Stimulated activated CD4-positive, alpha-beta T cell treated with anti-CD3 and anti-CD28 coated beads, Interleukin-1b, Interleukin-23, amount 100 ng/mL, for 4 hours (primary cell): Measurements from ENCODE around the gene PRRC2B.
A peak's percentile ranks its signal among the peaks of the same experiment; 100 is the strongest.
"Not testable (repeated sequence)": the region's sequence is repeated elsewhere in the genome, so short reads cannot be mapped to it uniquely, and the experiment has no call there.

Experiments used
- DNase-seq, 2 donors: peaks; one replicate each; pipeline ENCODE4 v3.0.0-alpha.2; 2020; ENCODE audit warnings: low read depth in 2 of 2

Gene PRRC2B

GRCh38 chr9:131485728-131486422 is 92.0 kb downstream of the PRRC2B start:
- no peak for DNase-seq

GRCh38 chr9:131487001-131487400 is 93.1 kb downstream of the PRRC2B start:
- DNase-seq: no peak

GRCh38 chr9:131487621-131488031 is 93.7 kb downstream of the PRRC2B start:
- no peak for DNase-seq

GRCh38 chr9:131490514-131490913 is 96.6 kb downstream of the PRRC2B start:
- DNase-seq: no peak

- DNase-seq: no peak
These were observed 97.3 kb downstream of the PRRC2B start for GRCh38 chr9:131491001-131491710.

- no peak for DNase-seq
These were observed 98.2 kb downstream of the PRRC2B start for GRCh38 chr9:131492070-131492469.

- no peak for DNase-seq
These were observed 100.5 kb downstream of the PRRC2B start for GRCh38 chr9:131494296-131494870.

GRCh38 chr9:131495785-131496184 is 101.9 kb downstream of the PRRC2B start:
- DNase-seq: no peak

- no peak for DNase-seq
These were observed 103.0 kb downstream of the PRRC2B start for GRCh38 chr9:131496844-131497405.

GRCh38 chr9:131499254-131499767 is 105.4 kb downstream of the PRRC2B start:
- DNase-seq: no peak

GRCh38 chr9:131500377-131500776 is 106.5 kb downstream of the PRRC2B start:
- peak; percentile 23 to 51 for DNase-seq

GRCh38 chr9:131500939-131501541 is 107.2 kb downstream of the PRRC2B start:
- peak in 1 of 2 donors; percentile 44 for DNase-seq

- peak; percentile 84 for DNase-seq
These were observed 109.1 kb downstream of the PRRC2B start, which contains the start of gene POMT1 for GRCh38 chr9:131502781-131503625. POMT1 (plus strand) TSS chr9:131502918; CDS start chr9:131504219, 1,301 bp downstream.

GRCh38 chr9:131503626-131504465 is 110.0 kb downstream of the PRRC2B start:
- DNase-seq: peak; percentile 27 to 41

GRCh38 chr9:131505012-131505411 is 111.1 kb downstream of the PRRC2B start:
- DNase-seq: no peak

GRCh38 chr9:131511416-131511815 is 117.5 kb downstream of the PRRC2B start:
- DNase-seq: no peak

- no peak for DNase-seq
These were observed 118.0 kb downstream of the PRRC2B start for GRCh38 chr9:131511880-131512279.

GRCh38 chr9:131513177-131513576 is 119.3 kb downstream of the PRRC2B start:
- no peak for DNase-seq

- DNase-seq: not testable (repeated sequence)
These were observed 121.7 kb downstream of the PRRC2B start for GRCh38 chr9:131515559-131516031.

- no peak for DNase-seq
These were observed 122.2 kb downstream of the PRRC2B start for GRCh38 chr9:131516100-131516499.
